ENCODE results near the gene PLXNA1.

- TF ChIP-seq SNAI2 (CRISPR knock-in tag; IDR thresholded peaks at IDR 0.05) (no peak), PATZ1 (CRISPR knock-in tag; IDR thresholded peaks at IDR 0.05; ENCODE audit: borderline replicate concordance) (no peak), CSDC2 (CRISPR knock-in tag; IDR thresholded peaks at IDR 0.05) (no peak), RARB (CRISPR knock-in tag; IDR thresholded peaks at IDR 0.05) (no peak), ARNTL (CRISPR knock-in tag; IDR thresholded peaks at IDR 0.05; ENCODE audit: borderline replicate concordance, low read depth) (no peak), OSR1 (CRISPR knock-in tag; IDR thresholded peaks at IDR 0.05) (no peak), GLIS3 (CRISPR knock-in tag; IDR thresholded peaks at IDR 0.05) (no peak)
Measured at GRCh38 chr3:127005864-127006500, 23.1 kb downstream of the PLXNA1 start.
